Kidney (tissue), 14 donors: ENCODE results near the gene CDH6. TPM values are rescaled to one million over a fixed set of nuclear protein-coding genes. Genes with fewer than 3 reads are reported as not detected.
A peak's percentile ranks its signal among the peaks of the same experiment; 100 is the strongest.

Experiments
- DNase-seq, 5 donors: peaks; one replicate each; pipeline ENCODE4 v3.0.0-alpha.2; 2013 to 2020
- FAIRE-seq: peaks from 2 replicates; lab custom pipeline; 2012; peaks lifted over from hg19 to GRCh38; lab: Jason Lieb, UNC
- H3K27ac ChIP-seq, 2 donors: one replicate each; pipeline ENCODE4 v1.7.0; 2013; ENCODE audit warnings: low read depth in 2 of 2, low read length in 2 of 2, inconsistent platforms in 1 of 2
- H3K27me3 ChIP-seq: one replicate; pipeline ENCODE4 v1.7.1; 2013; ENCODE audit warnings: low read length, inconsistent platforms; ENCODE audit not compliant: control insufficient read depth, insufficient read depth
- H3K36me3 ChIP-seq, 3 donors: one replicate each; pipeline versions ENCODE4 v1.7.0 to v1.7.1; 2013; ENCODE audit warnings: low read length in 3 of 3, control low read depth in 1 of 3, inconsistent platforms in 1 of 3; ENCODE audit not compliant: insufficient read depth in 3 of 3, control insufficient read depth in 2 of 3
- H3K4me1 ChIP-seq, 3 donors: one replicate each; pipeline versions ENCODE4 v1.7.0 to v1.7.1; 2013; ENCODE audit warnings: low read length in 3 of 3, inconsistent platforms in 1 of 3, low read depth in 1 of 3; ENCODE audit not compliant: control insufficient read depth in 2 of 3, insufficient read depth in 2 of 3
- H3K4me3 ChIP-seq, 3 donors: one replicate each; pipeline versions ENCODE4 v1.7.0 to v1.8.1; 2013; ENCODE audit warnings: low read length in 3 of 3, control low read depth in 1 of 3, inconsistent platforms in 1 of 3
- H3K9ac ChIP-seq, 3 donors: one replicate each; pipeline versions ENCODE4 v1.7.0 to v1.7.1; 2013; ENCODE audit warnings: low read length in 3 of 3, control low read depth in 1 of 3, inconsistent platforms in 1 of 3
- H3K9me3 ChIP-seq, 3 donors: one replicate each; pipeline versions ENCODE4 v1.7.0 to v1.7.1; 2013; ENCODE audit warnings: low read length in 3 of 3, control low read depth in 1 of 3, inconsistent platforms in 1 of 3; ENCODE audit not compliant: control insufficient read depth in 2 of 3, insufficient read depth in 1 of 3
- intact Hi-C: fragments of 100-400 bp; cut with DNase I; formaldehyde crosslinking; loops from one replicate; pipeline ENCODE4 v1.11.1; 2022
- polyA plus RNA-seq: library from polyadenylated mRNA; stranded (reverse); fragments of 350-450 nt; fragmentation: Illumina TruSeq; extraction: RNeasy Lipid Tissue Mini Kit (QIAGEN cat#74804); gene quantifications from one replicate; pipeline ENCODE4 v1.2.3, GENCODE V29; 2014; ENCODE audit warnings: low read depth, low replicate concordance; ENCODE audit not compliant: insufficient read depth
- total RNA-seq: library from RNA; stranded (reverse); fragmentation: NEBNext Ultra II Directional; extraction: Animal tissue kit (Norgen Biotek cat#: 25700); gene quantifications from one replicate; pipeline ENCODE4 v1.2.1, GENCODE V29; 2021
- TF ChIP-seq, protein P1 (sequence below): IDR thresholded peaks from 3 replicates; pipeline ENCODE4 v1.5.1; 2012; ENCODE audit warnings: mild to moderate bottlenecking, moderate library complexity, borderline replicate concordance; ENCODE audit not compliant: insufficient read depth; ENCODE audit errors: extremely low read depth
- donor health status: control.
- donor health status: control.
- donor health status: control.
- donor health status: control.
- donor health status: control.
- donor health status: DM: yes; HTN: yes; CAD: no.
- donor health status: Normal renal cell carcinoma (clear cell type).

Gene CDH6
- total and polyA plus RNA-seq, 2 donors from 2014 or later = 21.8 to 196 TPM

DNA sequence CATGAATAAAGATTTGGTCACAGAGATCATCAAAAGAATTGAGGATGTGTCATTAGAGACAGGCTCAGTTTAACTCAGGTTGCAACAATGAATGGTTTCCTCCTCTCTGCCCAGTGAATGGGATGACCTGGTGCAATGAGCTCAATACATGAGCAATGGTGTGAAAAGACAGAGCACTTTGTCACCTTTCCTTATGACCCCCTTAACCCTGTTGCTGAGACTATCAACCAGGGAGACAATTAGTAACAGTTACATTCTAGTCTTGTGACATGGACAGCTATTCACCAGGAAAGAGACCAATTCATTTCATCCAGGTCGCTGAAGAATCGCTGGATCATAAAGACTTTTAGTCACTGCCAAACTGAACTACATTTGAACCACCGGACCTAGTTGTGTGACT is 19.9 kb upstream of the CDH6 start:
- Histone ChIP-seq H3K9ac (no peak overlapping the region), H3K27ac (no peak overlapping the region), H3K36me3 (no peaks in the 10 kb centered on the region), H3K27me3 (no peaks in the 10 kb centered on the region), H3K4me1 (no peaks in the 10 kb centered on the region), H3K9me3 (no peaks in the 10 kb centered on the region), H3K4me3 (no peak overlapping the region)
- TF ChIP-seq, protein P1, sequence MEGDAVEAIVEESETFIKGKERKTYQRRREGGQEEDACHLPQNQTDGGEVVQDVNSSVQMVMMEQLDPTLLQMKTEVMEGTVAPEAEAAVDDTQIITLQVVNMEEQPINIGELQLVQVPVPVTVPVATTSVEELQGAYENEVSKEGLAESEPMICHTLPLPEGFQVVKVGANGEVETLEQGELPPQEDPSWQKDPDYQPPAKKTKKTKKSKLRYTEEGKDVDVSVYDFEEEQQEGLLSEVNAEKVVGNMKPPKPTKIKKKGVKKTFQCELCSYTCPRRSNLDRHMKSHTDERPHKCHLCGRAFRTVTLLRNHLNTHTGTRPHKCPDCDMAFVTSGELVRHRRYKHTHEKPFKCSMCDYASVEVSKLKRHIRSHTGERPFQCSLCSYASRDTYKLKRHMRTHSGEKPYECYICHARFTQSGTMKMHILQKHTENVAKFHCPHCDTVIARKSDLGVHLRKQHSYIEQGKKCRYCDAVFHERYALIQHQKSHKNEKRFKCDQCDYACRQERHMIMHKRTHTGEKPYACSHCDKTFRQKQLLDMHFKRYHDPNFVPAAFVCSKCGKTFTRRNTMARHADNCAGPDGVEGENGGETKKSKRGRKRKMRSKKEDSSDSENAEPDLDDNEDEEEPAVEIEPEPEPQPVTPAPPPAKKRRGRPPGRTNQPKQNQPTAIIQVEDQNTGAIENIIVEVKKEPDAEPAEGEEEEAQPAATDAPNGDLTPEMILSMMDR = no peak
- FAIRE-seq (no peak), DNase-seq (no peak)
- intact Hi-C loops = no loop called here

DNA sequence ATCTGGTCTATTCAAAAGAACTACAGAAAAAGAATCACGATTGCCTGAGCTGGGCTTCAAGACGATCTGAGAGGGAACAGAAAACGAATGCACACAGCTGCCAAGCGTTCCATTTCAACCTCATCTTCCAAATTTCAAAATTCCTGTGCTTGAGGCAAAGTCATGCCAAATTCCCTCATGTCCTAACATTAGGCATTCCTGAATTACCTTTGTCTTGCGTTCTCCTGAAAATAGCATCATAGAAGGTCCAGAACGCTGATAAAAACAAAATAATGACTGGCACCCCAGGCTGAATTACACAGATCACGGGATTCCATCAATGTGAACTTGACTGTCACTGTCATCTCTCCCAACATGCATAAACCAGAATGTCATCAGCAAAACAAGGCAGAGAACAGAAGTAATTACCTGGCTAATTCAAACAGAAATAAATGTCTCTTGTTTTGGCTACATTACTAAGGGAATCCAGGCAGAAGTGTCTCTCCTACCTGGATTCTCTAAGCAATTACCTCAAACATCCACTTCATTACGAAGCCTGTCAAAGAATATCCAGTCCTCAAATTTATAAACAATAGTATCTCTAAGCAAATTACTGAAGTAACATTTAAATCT is 12.0 kb upstream of the CDH6 start:
- no peak for FAIRE-seq
- Histone ChIP-seq H3K9me3 (no peaks in the 10 kb centered on the region), H3K4me3 (no peak overlapping the region), H3K27me3 (no peaks in the 10 kb centered on the region), H3K36me3 (no peaks in the 10 kb centered on the region), H3K27ac (no peak overlapping the region), H3K4me1 (no peaks in the 10 kb centered on the region), H3K9ac (no peak overlapping the region)
- DNase-seq = no peak
- intact Hi-C loops = no loop called here
- TF ChIP-seq, protein P1 = no peak

DNA sequence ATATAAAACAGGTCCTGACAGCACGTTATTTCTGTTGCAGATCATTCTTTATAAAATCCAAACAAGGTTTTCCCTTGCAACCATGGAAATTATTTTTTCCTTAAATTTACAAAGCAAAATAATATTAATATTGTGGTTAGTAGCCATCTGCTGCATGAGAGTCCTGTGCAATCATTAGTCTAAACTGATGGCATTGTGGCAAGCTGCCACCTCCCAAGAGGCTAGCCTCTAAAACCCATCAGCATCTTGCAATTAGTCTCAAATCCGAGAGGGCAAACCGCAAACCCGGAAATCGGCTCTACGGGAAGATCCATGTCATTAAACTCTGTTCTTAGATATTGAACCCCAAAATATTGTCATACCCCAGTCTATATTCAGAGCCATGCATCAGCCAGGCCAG is 11.3 kb upstream of the CDH6 start:
- H3K27me3 ChIP-seq = no peaks in the 10 kb centered on the region
- intact Hi-C loops = no loop called here
- no peaks in the 10 kb centered on the region for H3K36me3 ChIP-seq
- no peak overlapping the region for H3K27ac ChIP-seq
- FAIRE-seq = no peak
- TF ChIP-seq, protein P1 = no peak
- no peaks in the 10 kb centered on the region for H3K9me3 ChIP-seq
- peak in 1 of 5 donors; percentile 38 for DNase-seq
- no peaks in the 10 kb centered on the region for H3K4me1 ChIP-seq
- H3K4me3 ChIP-seq = no peak overlapping the region
- no peak overlapping the region for H3K9ac ChIP-seq

DNA sequence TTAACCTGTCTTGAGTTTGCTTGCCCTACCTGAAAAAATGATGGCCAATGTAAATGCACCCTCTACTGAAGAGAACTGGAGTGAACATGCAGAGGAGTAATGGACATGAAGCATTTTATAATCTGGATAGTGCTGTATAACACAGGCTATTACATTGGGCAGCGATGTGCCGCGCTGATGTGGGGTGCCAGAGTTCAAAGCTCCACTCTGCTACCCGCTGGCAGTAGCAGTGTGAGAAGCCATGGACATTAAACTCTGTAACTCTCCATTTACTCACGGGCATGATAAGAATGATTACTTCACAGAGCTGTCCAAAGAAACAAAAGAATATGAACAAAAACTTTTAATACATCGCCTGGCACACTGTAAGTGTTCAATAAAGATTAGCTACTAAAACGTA is 7.5 kb upstream of the CDH6 start:
- Histone ChIP-seq H3K36me3 (no peaks in the 10 kb centered on the region), H3K4me3 (no peak overlapping the region), H3K9ac (no peak overlapping the region), H3K9me3 (no peaks in the 10 kb centered on the region), H3K27me3 (no peaks in the 10 kb centered on the region), H3K27ac (no peak overlapping the region), H3K4me1 (no peaks in the 10 kb centered on the region)
- TF ChIP-seq, protein P1 = no peak
- DNase-seq = no peak
- no peak for FAIRE-seq
- intact Hi-C loops = no loop called here
